A204.1 (cell line): ENCODE data around the gene HNRNPD.
"Not testable (repeated sequence)": the region's sequence is repeated elsewhere in the genome, so short reads cannot be mapped to it uniquely, and the experiment has no call there.

Source experiments
- FAIRE-seq: peaks from 2 replicates; lab custom pipeline; 2012; peaks lifted over from hg19 to GRCh38; lab: Jason Lieb, UNC

Gene HNRNPD

GRCh38 chr4:82372517-82373485 lies 990 bp downstream of the HNRNPD start:
- FAIRE-seq = peak; percentile 3

GRCh38 chr4:82371497-82371896 lies 2.3 kb downstream of the HNRNPD start:
- no peak for FAIRE-seq

- FAIRE-seq = no peak
Observed at GRCh38 chr4:82367438-82368097, 6.2 kb downstream of the HNRNPD start.

GRCh38 chr4:82366431-82366830 lies 7.4 kb downstream of the HNRNPD start:
- not testable (repeated sequence) for FAIRE-seq

GRCh38 chr4:82363896-82364487 lies 9.8 kb downstream of the HNRNPD start:
- FAIRE-seq = no peak

- no peak for FAIRE-seq
Observed at GRCh38 chr4:82362565-82362964, 11.2 kb downstream of the HNRNPD start.

GRCh38 chr4:82360298-82361177 lies 13.3 kb downstream of the HNRNPD start:
- FAIRE-seq = peak; percentile 72

- FAIRE-seq = no peak
Observed at GRCh38 chr4:82358847-82359246, 14.9 kb downstream of the HNRNPD start.

GRCh38 chr4:82357640-82358039 lies 16.2 kb downstream of the HNRNPD start:
- no peak for FAIRE-seq

- FAIRE-seq = no peak
Observed at GRCh38 chr4:82354788-82355187, 19.0 kb downstream of the HNRNPD start.

- peak; percentile 9 for FAIRE-seq
Observed at GRCh38 chr4:82352825-82353366, 20.9 kb downstream of the HNRNPD start.

- FAIRE-seq = no peak
Observed at GRCh38 chr4:82352118-82352824, 21.5 kb downstream of the HNRNPD start.

- no peak for FAIRE-seq
Observed at GRCh38 chr4:82346126-82346525, 27.7 kb downstream of the HNRNPD start.

- FAIRE-seq = no peak
Observed at GRCh38 chr4:82335043-82335442, 38.7 kb downstream of the HNRNPD start.

- not testable (repeated sequence) for FAIRE-seq
Observed at GRCh38 chr4:82333641-82334040, 40.1 kb downstream of the HNRNPD start.

GRCh38 chr4:82331814-82332213 lies 42.0 kb downstream of the HNRNPD start:
- no peak for FAIRE-seq

- no peak for FAIRE-seq
Observed at GRCh38 chr4:82320351-82320750, 53.4 kb downstream of the HNRNPD start.

- FAIRE-seq = not testable (repeated sequence)
Observed at GRCh38 chr4:82303063-82303462, 70.7 kb downstream of the HNRNPD start.
